H1 (cell line): ENCODE results near the gene FHIT. TPM values are rescaled to one million over a fixed set of nuclear protein-coding genes. Genes with fewer than 3 reads are reported as not detected.

Source experiments
- CTCF ChIA-PET: fragments of 300-600 bp; sonication (Branson Sonifier 250); formaldehyde crosslinking; loops from one replicate; lab custom pipeline; 2021; ENCODE audit not compliant: partially characterized antibody; lab: Charles Lee
- POLR2A ChIA-PET: fragments of 300-600 bp; sonication (Branson Sonifier 250); formaldehyde crosslinking; loops from one replicate; lab custom pipeline; 2021; ENCODE audit warnings: inconsistent platforms; ENCODE audit not compliant: partially characterized antibody; lab: Charles Lee
- DNase-seq, 2 experiments: peaks; one replicate each; pipeline versions ENCODE4 v3.0.0 to v3.0.0-alpha.2; 2010 to 2022; ENCODE audit warnings: low spot score in 2 of 2, low read depth in 1 of 2, mixed read lengths in 1 of 2
- FAIRE-seq: peaks from 2 replicates; lab custom pipeline; 2011; peaks lifted over from hg19 to GRCh38; lab: Jason Lieb, UNC
- H2AFZ ChIP-seq: 2 replicates; pipeline ENCODE4 v1.8.1; 2012; ENCODE audit warnings: low read length, inconsistent platforms
- H2AK5ac ChIP-seq: 2 replicates; pipeline ENCODE4 v1.6.1; 2013; ENCODE audit warnings: low read depth, low read length
- H2BK120ac ChIP-seq: replicated peaks from 2 replicates; pipeline ENCODE3; 2013; ENCODE audit warnings: low read depth, low read length, inconsistent platforms
- H2BK12ac ChIP-seq: 2 replicates; pipeline ENCODE4 v1.6.1; 2013; ENCODE audit warnings: low read depth, low read length
- H2BK15ac ChIP-seq: 2 replicates; pipeline ENCODE4 v1.6.1; 2013; ENCODE audit warnings: low read length
- H2BK20ac ChIP-seq: 2 replicates; pipeline ENCODE4 v1.6.1; 2013; ENCODE audit warnings: low read length
- H2BK5ac ChIP-seq: 2 replicates; pipeline ENCODE4 v1.6.1; 2013; ENCODE audit warnings: low read depth, low read length
- H3K14ac ChIP-seq: 2 replicates; pipeline ENCODE4 v1.6.1; 2013; ENCODE audit warnings: inconsistent platforms; ENCODE audit not compliant: insufficient read length
- H3K18ac ChIP-seq: 2 replicates; pipeline ENCODE4 v1.6.1; 2013; ENCODE audit warnings: low read length; ENCODE audit errors: extremely low read depth
- H3K23ac ChIP-seq: 2 replicates; pipeline ENCODE4 v1.6.1; 2013; ENCODE audit warnings: inconsistent platforms; ENCODE audit not compliant: insufficient read length
- H3K23me2 ChIP-seq: 2 replicates; pipeline ENCODE4 v1.6.1; 2013; ENCODE audit warnings: low read depth, low read length
- H3K27ac ChIP-seq: 2 replicates; pipeline ENCODE4 v1.6.1; 2011; ENCODE audit warnings: low read depth, low read length, inconsistent platforms
- H3K27me3 ChIP-seq, 4 experiments: replicated peaks in 1 of 4; 1 replicate in 1 of 4; 2 replicates in 3 of 4; pipeline versions ENCODE4 v1.6.1 to v1.8.1; 2011 to 2013; ENCODE audit warnings: low read length in 3 of 4, mild to moderate bottlenecking in 3 of 4, inconsistent platforms in 2 of 4, mixed read lengths in 2 of 4, moderate library complexity in 1 of 4; ENCODE audit not compliant: control insufficient read depth in 3 of 4, insufficient read depth in 3 of 4; ENCODE audit errors: extremely low read depth in 1 of 4
- H3K36me3 ChIP-seq, 4 experiments: 2 replicates each; pipeline versions ENCODE4 v1.6.1 to v1.8.1; 2011 to 2013; ENCODE audit warnings: mild to moderate bottlenecking in 4 of 4, low read length in 3 of 4, moderate library complexity in 2 of 4, control low read depth in 1 of 4, inconsistent platforms in 1 of 4; ENCODE audit not compliant: insufficient read depth in 4 of 4, control insufficient read depth in 2 of 4
- H3K4ac ChIP-seq: replicated peaks from 2 replicates; pipeline ENCODE3; 2013; ENCODE audit warnings: low read length, low read depth, mixed read lengths, inconsistent platforms; ENCODE audit not compliant: insufficient read length
- H3K4me1 ChIP-seq, 4 experiments: replicated peaks in 1 of 4; 1 replicate in 1 of 4; 2 replicates in 3 of 4; pipeline versions ENCODE4 v1.6.1 to v1.8.1; 2011 to 2013; ENCODE audit warnings: low read length in 3 of 4, inconsistent platforms in 2 of 4, mixed read lengths in 1 of 4; ENCODE audit not compliant: insufficient read depth in 4 of 4, control insufficient read depth in 3 of 4
- H3K4me2 ChIP-seq, 2 experiments: 2 replicates each; pipeline versions ENCODE4 v1.6.1 to v1.8.1; 2011 to 2013; ENCODE audit warnings: low read depth in 2 of 2, low read length in 2 of 2, control low read depth in 1 of 2, inconsistent platforms in 1 of 2, mild to moderate bottlenecking in 1 of 2; ENCODE audit not compliant: insufficient read depth in 1 of 2
- H3K4me3 ChIP-seq, 4 experiments: fragments of 200-600, 300-600 bp in 1 of 4; sonication (generic), shearing (Covaris generic), sonication (Bioruptor Twin) in 1 of 4; 2 replicates each; pipeline versions ENCODE4 v1.5.1 to v1.8.1; 2011 to 2016; ENCODE audit warnings: low read length in 4 of 4, low read depth in 3 of 4, control low read depth in 2 of 4, inconsistent platforms in 2 of 4, mild to moderate bottlenecking in 2 of 4, mixed read lengths in 1 of 4, moderate library complexity in 1 of 4; ENCODE audit not compliant: insufficient read depth in 2 of 4; ENCODE audit errors: extremely low read depth in 1 of 4
- H3K56ac ChIP-seq: replicated peaks from 2 replicates; pipeline ENCODE3; 2013; ENCODE audit warnings: low read depth, mild to moderate bottlenecking, mixed read lengths, low read length, inconsistent platforms; ENCODE audit not compliant: insufficient read length
- H3K79me1 ChIP-seq: 2 replicates; pipeline ENCODE4 v1.6.1; 2013; ENCODE audit warnings: low read depth, low read length, control low read depth
- H3K79me2 ChIP-seq, 2 experiments: 2 replicates each; pipeline versions ENCODE4 v1.6.1 to v1.8.1; 2012 to 2013; ENCODE audit warnings: low read length in 2 of 2, mild to moderate bottlenecking in 2 of 2, inconsistent platforms in 1 of 2; ENCODE audit not compliant: insufficient read depth in 2 of 2, control insufficient read depth in 1 of 2
- H3K9ac ChIP-seq, 4 experiments: replicated peaks in 1 of 4; 1 replicate in 1 of 4; 2 replicates in 3 of 4; pipeline versions ENCODE4 v1.6.1 to v1.8.1; 2011 to 2013; ENCODE audit warnings: low read depth in 3 of 4, low read length in 3 of 4, control low read depth in 2 of 4, mild to moderate bottlenecking in 2 of 4, moderate library complexity in 2 of 4, inconsistent platforms in 1 of 4; ENCODE audit errors: extremely low read depth in 1 of 4
- H3K9me3 ChIP-seq, 2 experiments: 2 replicates each; pipeline versions ENCODE4 v1.6.1 to v1.8.1; 2012 to 2013; ENCODE audit warnings: mild to moderate bottlenecking in 2 of 2, moderate library complexity in 2 of 2, control low read depth in 1 of 2, inconsistent platforms in 1 of 2, low read depth in 1 of 2, low read length in 1 of 2, mixed read lengths in 1 of 2; ENCODE audit not compliant: insufficient read depth in 2 of 2
- H4K20me1 ChIP-seq, 2 experiments: replicated peaks in 1 of 2; 2 replicates each; pipeline versions ENCODE3 to v1.8.1; 2011 to 2013; ENCODE audit warnings: inconsistent platforms in 2 of 2, low read length in 2 of 2, mild to moderate bottlenecking in 1 of 2; ENCODE audit not compliant: insufficient read depth in 2 of 2, control insufficient read depth in 1 of 2
- H4K5ac ChIP-seq: 2 replicates; pipeline ENCODE4 v1.6.1; 2013; ENCODE audit warnings: low read length, low read depth, mixed read lengths, inconsistent platforms; ENCODE audit not compliant: insufficient read length
- H4K8ac ChIP-seq: 2 replicates; pipeline ENCODE4 v1.8.0; 2013; ENCODE audit warnings: mild to moderate bottlenecking, moderate library complexity, low read length, inconsistent platforms; ENCODE audit not compliant: insufficient read depth; ENCODE audit errors: extremely low read depth
- H4K91ac ChIP-seq: replicated peaks from 2 replicates; pipeline ENCODE3; 2013; ENCODE audit warnings: low read length, mixed read lengths, inconsistent platforms; ENCODE audit not compliant: insufficient read length
- CEBPB ChIP-seq: IDR thresholded peaks from 2 replicates; pipeline ENCODE4 v1.6.1; 2012; ENCODE audit warnings: low read depth, low read length
- WGBS, 2 experiments: shearing (Covaris generic) in 1 of 2; methylation state at CpG; one replicate each; pipeline versions ENCODE4 v1.1.6 to v1.1.7; 2013 to 2015; ENCODE audit warnings: low lambda C conversion rate in 2 of 2, mixed read lengths in 2 of 2, inconsistent platforms in 1 of 2, low coverage in 1 of 2, missing lambda C conversion rate in 1 of 2; ENCODE audit not compliant: insufficient replicate concordance in 2 of 2, insufficient coverage in 1 of 2, insufficient read length in 1 of 2; ENCODE audit errors: extremely low coverage in 1 of 2, missing lambda C conversion rate in 1 of 2; 5-methylcytosine and 5-hydroxymethylcytosine counted together
- polyA plus RNA-seq, 7 experiments: library from polyadenylated mRNA; depleted of rRNA in 3 of 7; stranded (reverse) in 5 of 7; unstranded in 2 of 7; fragments of >200 nt in 5 of 7; fragments of 200-250 nt in 2 of 7; gene quantifications; 1 replicate in 5 of 7; 2 replicates in 1 of 7; 4 replicates in 1 of 7; pipeline versions ENCODE4 v1.2.1 to v1.2.3, GENCODE V29; 2011 to 2013; ENCODE audit warnings: missing spikeins in 2 of 7, mixed read lengths in 2 of 7
- total RNA-seq: library from RNA; stranded (reverse); fragmentation: NEBNext Ultra II Directional; extraction: Animal tissue kit (Norgen Biotek cat#: 25700); gene quantifications from 2 replicates; pipeline ENCODE4 v1.2.1, GENCODE V29; 2021

Gene FHIT
- total and polyA plus RNA-seq, 2 of the 8 experiments (the other 6 are each of a cell fraction or from before 2014, with no cell fraction given), result 1.2 to 3.2 TPM

- H2BK20ac ChIP-seq, result no peak overlapping the region
- H2BK12ac ChIP-seq, result no peak overlapping the region
- DNase-seq (no peak), FAIRE-seq (no peak)
- H4K8ac ChIP-seq, result no peak overlapping the region
- H3K14ac ChIP-seq, result no peak overlapping the region
- no peaks in the 10 kb centered on the region for H3K27me3 ChIP-seq
- no peak overlapping the region for H2AK5ac ChIP-seq
- no peaks in the 10 kb centered on the region for H3K36me3 ChIP-seq
- H3K79me2 ChIP-seq, result no peaks in the 10 kb centered on the region
- no peak overlapping the region for H2BK5ac ChIP-seq
- H2BK120ac ChIP-seq, result no peak overlapping the region
- H3K4me2 ChIP-seq, result no peak overlapping the region
- no peak overlapping the region for H3K9ac ChIP-seq
- no peak overlapping the region for H4K91ac ChIP-seq
- CTCF ChIA-PET, result interaction anchor here (0.9 to 1.5 kb wide), 2 partner anchors 21 to 290 kb away, joined by 3 to 4 read pairs; no protein-coding TSS in a partner anchor
- H3K4ac ChIP-seq, result no peak overlapping the region
- H3K27ac ChIP-seq, result no peak overlapping the region
- H3K23ac ChIP-seq, result no peak overlapping the region
- no peaks in the 10 kb centered on the region for H3K9me3 ChIP-seq
- no peak overlapping the region for H2BK15ac ChIP-seq
- no peak overlapping the region for H3K18ac ChIP-seq
- no peak overlapping the region for H3K56ac ChIP-seq
- no peaks in the 10 kb centered on the region for H3K4me1 ChIP-seq
- 83% methylated on average over 3 of the region's 3 CpGs; no CpG with 5 or more reads in 1 of the 2 experiments for WGBS, 2 experiments
- no peak overlapping the region for H3K4me3 ChIP-seq
- H3K79me1 ChIP-seq, result no peaks in the 10 kb centered on the region
- 0 out of 2 replicates have a peak overlapping the region, but pooled peaks have one; percentile 52 for H2AFZ ChIP-seq
- POLR2A ChIA-PET, result no interaction called here
- H3K23me2 ChIP-seq, result no peaks in the 10 kb centered on the region
- H4K5ac ChIP-seq, result no peak overlapping the region
- H4K20me1 ChIP-seq, result no peaks in the 10 kb centered on the region
- no peak for TF ChIP-seq CEBPB
Measured at GRCh38 chr3:60453326-60453725, 797.9 kb downstream of the FHIT start.
